CD4-positive, alpha-beta T cell treated with Interleukin-4 for 1 hour (primary cell): Measurements from ENCODE around the gene GCNT1.

Source experiments
- DNase-seq, 2 donors: peaks; one replicate each; pipeline ENCODE4 v3.0.0-alpha.2; 2020 to 2022

GCNT1 gene

GRCh38 chr9:76542360-76542759, 83.4 kb downstream of the GCNT1 start:
- no peak for DNase-seq

- DNase-seq, result no peak
These were observed 86.2 kb downstream of the GCNT1 start for GRCh38 chr9:76545191-76545590.

GRCh38 chr9:76552181-76552580, 93.2 kb downstream of the GCNT1 start:
- DNase-seq, result no peak

- no peak for DNase-seq
These were observed 93.9 kb downstream of the GCNT1 start for GRCh38 chr9:76552751-76553455.

- DNase-seq, result no peak
These were observed 94.7 kb downstream of the GCNT1 start for GRCh38 chr9:76553680-76554079.
